ENCODE measurements around the gene CREBRF. TPM values are rescaled to one million over a fixed set of nuclear protein-coding genes. Genes with fewer than 3 reads are reported as not detected.
"Not testable (repeated sequence)": the region's sequence is repeated elsewhere in the genome, so short reads cannot be mapped to it uniquely, and the experiment has no call there.

Gene CREBRF
- total and polyA plus RNA-seq, 7 donors = 4.4 to 58.5 (median 47.9) TPM

GRCh38 chr5:173016598-173017046 lies 39.5 kb upstream of the CREBRF start:
- Histone ChIP-seq H3K9me3 (no peaks in the 10 kb centered on the region), H3K4me3 (no peak overlapping the region), H3K36me3 (no peaks in the 10 kb centered on the region), H3K27me3 (no peaks in the 10 kb centered on the region), H3K4me1 (peaks cover 0 to 48% (median 39%) of the 10 kb centered on the region in 4 donors), H3K27ac (peak overlapping the region; percentile 66 to 76 (median 70))
- WGBS, 2 donors = 65 to 76% methylated on average over 4 of the region's 4 CpGs
- intact Hi-C loops (cut with DNase I) = no loop called here
- TF ChIP-seq POLR2A (IDR thresholded peaks at IDR 0.05) = no peak
- TF ChIP-seq POLR2AphosphoS5 (IDR thresholded peaks at IDR 0.05) = peak; percentile 17 to 63 (median 30)
- peak in 2 of 4 donors; percentile 32 to 60 for TF ChIP-seq EP300 (IDR thresholded peaks at IDR 0.05)
- TF ChIP-seq, protein P1, sequence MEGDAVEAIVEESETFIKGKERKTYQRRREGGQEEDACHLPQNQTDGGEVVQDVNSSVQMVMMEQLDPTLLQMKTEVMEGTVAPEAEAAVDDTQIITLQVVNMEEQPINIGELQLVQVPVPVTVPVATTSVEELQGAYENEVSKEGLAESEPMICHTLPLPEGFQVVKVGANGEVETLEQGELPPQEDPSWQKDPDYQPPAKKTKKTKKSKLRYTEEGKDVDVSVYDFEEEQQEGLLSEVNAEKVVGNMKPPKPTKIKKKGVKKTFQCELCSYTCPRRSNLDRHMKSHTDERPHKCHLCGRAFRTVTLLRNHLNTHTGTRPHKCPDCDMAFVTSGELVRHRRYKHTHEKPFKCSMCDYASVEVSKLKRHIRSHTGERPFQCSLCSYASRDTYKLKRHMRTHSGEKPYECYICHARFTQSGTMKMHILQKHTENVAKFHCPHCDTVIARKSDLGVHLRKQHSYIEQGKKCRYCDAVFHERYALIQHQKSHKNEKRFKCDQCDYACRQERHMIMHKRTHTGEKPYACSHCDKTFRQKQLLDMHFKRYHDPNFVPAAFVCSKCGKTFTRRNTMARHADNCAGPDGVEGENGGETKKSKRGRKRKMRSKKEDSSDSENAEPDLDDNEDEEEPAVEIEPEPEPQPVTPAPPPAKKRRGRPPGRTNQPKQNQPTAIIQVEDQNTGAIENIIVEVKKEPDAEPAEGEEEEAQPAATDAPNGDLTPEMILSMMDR (IDR thresholded peaks at IDR 0.05) = no peak
- DNase-seq = peak; percentile 74

DNA sequence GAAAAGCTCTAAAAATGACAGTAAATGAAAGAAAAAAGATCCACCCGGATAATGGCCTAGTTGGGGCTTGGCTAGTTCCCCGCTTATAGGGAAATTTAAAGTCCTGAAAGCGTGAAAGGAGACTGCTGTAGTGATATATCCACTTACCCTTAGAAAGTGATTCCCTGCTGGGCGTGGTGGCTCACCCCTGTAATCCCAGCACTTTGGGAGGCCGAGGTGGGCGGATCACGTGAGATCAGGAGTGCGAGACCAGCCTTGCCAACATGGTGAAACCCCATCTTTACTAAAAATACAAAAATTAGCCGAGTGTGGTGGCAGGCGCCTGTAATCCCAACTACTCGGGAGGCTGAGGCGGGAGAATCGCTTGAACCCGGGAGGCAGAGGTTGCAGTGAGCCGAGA lies 39.1 kb upstream of the CREBRF start:
- peaks cover 0 to 48% (median 40%) of the 10 kb centered on the region in 4 donors for H3K4me1 ChIP-seq
- H3K27me3 ChIP-seq; H3K4me3 ChIP-seq; H3K9me3 ChIP-seq; H3K36me3 ChIP-seq; intact Hi-C loops (cut with DNase I); DNase-seq: not testable (repeated sequence)
- peak overlapping the region; percentile 45 to 76 (median 70) for H3K27ac ChIP-seq
- 92 to 95% methylated on average over 15 of the region's 15 CpGs for WGBS, 2 donors

DNA sequence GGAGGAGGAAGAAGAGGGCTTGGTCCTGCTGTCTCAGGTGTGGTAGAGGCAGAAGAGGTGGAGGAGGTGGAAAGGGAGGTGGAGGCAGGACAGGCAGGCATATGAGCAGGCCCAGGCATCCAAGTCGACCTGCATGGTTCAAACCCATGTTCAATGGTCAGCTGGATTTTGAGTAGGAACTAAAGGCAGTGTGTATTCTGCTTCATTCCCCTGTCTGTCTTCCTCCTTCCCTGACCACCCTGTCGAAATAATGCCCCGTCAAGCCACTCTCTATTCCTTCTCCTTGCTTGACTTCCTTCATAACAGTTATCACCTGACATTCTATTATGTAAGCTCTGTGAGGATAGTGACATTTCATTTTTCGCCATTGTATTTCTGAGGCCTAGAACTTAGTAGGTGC lies 37.8 kb upstream of the CREBRF start:
- Histone ChIP-seq H3K27ac (peak overlapping the region in 2 of 4 donors; percentile 0 to 55), H3K4me1 (peaks cover 0 to 47% (median 39%) of the 10 kb centered on the region in 4 donors)
- no peak for TF ChIP-seq POLR2AphosphoS5 (IDR thresholded peaks at IDR 0.05)

GRCh38 chr5:173020154-173020581 lies 36.0 kb upstream of the CREBRF start:
- intact Hi-C loops (cut with DNase I) = no loop called here
- H3K27me3 ChIP-seq = no peaks in the 10 kb centered on the region
- peaks cover 0 to 8% (median 2%) of the 10 kb centered on the region in 4 donors for H3K36me3 ChIP-seq
- H3K4me3 ChIP-seq = no peak overlapping the region
- peaks cover 0 to 45% (median 38%) of the 10 kb centered on the region in 4 donors for H3K4me1 ChIP-seq
- DNase-seq = no peak
- H3K27ac ChIP-seq = peak overlapping the region; percentile 45 to 72 (median 62)
- TF ChIP-seq POLR2AphosphoS5 (IDR thresholded peaks at IDR 0.05) = no peak
- TF ChIP-seq, protein P1 (IDR thresholded peaks at IDR 0.05) = no peak
- no peak for TF ChIP-seq EP300 (IDR thresholded peaks at IDR 0.05)
- TF ChIP-seq POLR2A (IDR thresholded peaks at IDR 0.05) = no peak
- WGBS, 2 donors = 67 to 76% methylated on average over 5 of the region's 5 CpGs
- no peaks in the 10 kb centered on the region for H3K9me3 ChIP-seq

More for the DNA sequence above, 37.8 kb upstream of the CREBRF start:
- no peaks in the 10 kb centered on the region for H3K9me3 ChIP-seq
- peaks cover 0 to 8% (median 2%) of the 10 kb centered on the region in 4 donors for H3K36me3 ChIP-seq
- H3K4me3 ChIP-seq = no peak overlapping the region
- H3K27me3 ChIP-seq = no peaks in the 10 kb centered on the region
- intact Hi-C loops (cut with DNase I) = no loop called here
- WGBS, 2 donors = 86 to 92% methylated on average over 4 of the region's 4 CpGs
- DNase-seq = no peak

GRCh38 chr5:173020643-173021042 lies 35.5 kb upstream of the CREBRF start:
- Histone ChIP-seq H3K4me1 (peaks cover 0 to 40% (median 34%) of the 10 kb centered on the region in 4 donors), H3K4me3 (no peak overlapping the region), H3K9me3 (no peaks in the 10 kb centered on the region), H3K36me3 (peaks cover 0 to 8% (median 2%) of the 10 kb centered on the region in 4 donors), H3K27me3 (no peaks in the 10 kb centered on the region), H3K27ac (peak overlapping the region; percentile 45 to 72 (median 62))
- DNase-seq = peak; percentile 77
- no peak for TF ChIP-seq EP300 (IDR thresholded peaks at IDR 0.05)
- no peak for TF ChIP-seq POLR2A (IDR thresholded peaks at IDR 0.05)
- TF ChIP-seq, protein P1 (IDR thresholded peaks at IDR 0.05) = no peak
- no peak for TF ChIP-seq POLR2AphosphoS5 (IDR thresholded peaks at IDR 0.05)
- intact Hi-C loops (cut with DNase I) = no loop called here
- WGBS, 2 donors = 77 to 93% methylated on average over 9 of the region's 9 CpGs

DNA sequence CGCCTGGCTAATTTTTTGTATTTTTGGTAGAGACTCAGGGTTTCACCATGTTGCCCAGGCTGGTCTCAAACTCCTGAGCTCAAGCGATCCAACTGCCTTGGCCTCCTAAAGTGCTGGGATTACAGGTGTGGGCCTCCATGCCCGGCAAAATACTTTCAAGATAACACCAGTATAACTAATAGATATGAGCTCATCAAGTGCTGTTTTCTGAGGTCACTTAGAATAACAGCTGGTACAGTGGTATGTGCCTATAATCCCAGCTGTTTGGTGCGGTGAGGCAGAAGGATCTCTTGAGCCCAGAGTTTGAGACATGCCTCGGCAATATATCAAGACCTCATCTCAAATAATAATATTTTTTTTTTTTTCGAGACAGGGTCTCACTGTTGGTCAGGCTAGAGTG lies 30.5 kb upstream of the CREBRF start:
- intact Hi-C loops (cut with DNase I) = no loop called here
- 87 to 90% methylated on average over 6 of the region's 6 CpGs for WGBS, 2 donors
- no peaks in the 10 kb centered on the region for H3K9me3 ChIP-seq
- TF ChIP-seq, protein P1 (IDR thresholded peaks at IDR 0.05) = no peak
- no peak for TF ChIP-seq EP300 (IDR thresholded peaks at IDR 0.05)
- TF ChIP-seq POLR2A (IDR thresholded peaks at IDR 0.05) = no peak
- TF ChIP-seq POLR2AphosphoS5 (IDR thresholded peaks at IDR 0.05) = no peak
- H3K27ac ChIP-seq = no peak overlapping the region
- peaks cover 0 to 24% (median 18%) of the 10 kb centered on the region in 4 donors for H3K4me1 ChIP-seq
- no peak overlapping the region for H3K4me3 ChIP-seq
- H3K36me3 ChIP-seq = peaks cover 0 to 8% (median 2%) of the 10 kb centered on the region in 4 donors
- peak; percentile 21 for DNase-seq
- H3K27me3 ChIP-seq = no peaks in the 10 kb centered on the region

All from sigmoid colon (tissue), 7 donors.